ACHN (cell line): ENCODE data around the gene MEGF6.

Source experiments
- DNase-seq: peaks from one replicate; pipeline ENCODE4 v3.0.0-alpha.2; 2015
- in situ Hi-C: cut with HindIII; loops from 2 replicates; pipeline ENCODE4 v1.10.0; 2017; ENCODE audit warnings: low sequenced_read_pairs, low pct_ligation_motif_present, low pct_unique_long_range_greater_than_20kb

MEGF6 gene

GRCh38 chr1:3601743-3602142 lies 9.6 kb downstream of the MEGF6 start:
- in situ Hi-C loops: no loop called here
- DNase-seq: no peak

DNA sequence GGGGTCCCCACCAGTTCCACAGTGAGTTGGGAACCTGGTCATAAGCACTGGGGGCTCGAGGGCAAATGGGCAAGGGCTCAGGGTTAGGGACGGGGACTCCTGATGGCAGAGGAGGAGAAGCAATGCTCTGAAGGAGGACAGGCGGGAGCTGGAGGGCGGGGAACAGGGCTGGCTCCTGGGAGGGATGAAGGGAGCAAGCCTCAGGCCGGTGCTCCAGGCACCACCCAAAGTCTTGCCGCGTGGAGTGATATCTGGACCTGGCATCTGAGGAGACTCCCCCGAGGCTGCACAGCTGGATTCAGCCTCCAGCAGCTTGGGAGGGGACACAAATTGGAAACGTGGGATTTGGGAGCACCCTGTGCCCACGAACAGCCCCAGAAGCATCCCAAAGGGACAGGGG lies 11.0 kb downstream of the MEGF6 start:
- in situ Hi-C loops: no loop called here
- DNase-seq: no peak

DNA sequence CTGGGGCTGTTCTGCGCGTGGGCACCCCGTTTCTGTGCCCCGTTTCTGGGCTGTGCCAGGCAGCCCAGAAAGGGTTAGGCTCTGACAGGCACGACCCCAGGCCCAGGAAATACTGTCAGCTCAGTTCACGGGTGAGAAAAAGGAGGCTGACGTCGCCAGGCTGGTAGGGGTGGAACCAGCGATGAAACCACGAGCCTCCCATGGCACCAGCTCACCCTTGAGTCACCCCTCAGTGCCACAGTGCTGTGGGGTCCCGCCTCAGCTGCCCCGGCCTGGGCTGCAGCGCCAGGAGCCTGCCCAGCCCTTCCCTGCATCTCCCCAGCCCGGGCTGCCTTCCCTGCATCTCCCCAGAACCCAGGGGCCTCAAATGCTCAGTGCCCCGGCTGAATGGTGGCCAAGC lies 11.5 kb downstream of the MEGF6 start:
- in situ Hi-C loops: no loop called here
- no peak for DNase-seq

DNA sequence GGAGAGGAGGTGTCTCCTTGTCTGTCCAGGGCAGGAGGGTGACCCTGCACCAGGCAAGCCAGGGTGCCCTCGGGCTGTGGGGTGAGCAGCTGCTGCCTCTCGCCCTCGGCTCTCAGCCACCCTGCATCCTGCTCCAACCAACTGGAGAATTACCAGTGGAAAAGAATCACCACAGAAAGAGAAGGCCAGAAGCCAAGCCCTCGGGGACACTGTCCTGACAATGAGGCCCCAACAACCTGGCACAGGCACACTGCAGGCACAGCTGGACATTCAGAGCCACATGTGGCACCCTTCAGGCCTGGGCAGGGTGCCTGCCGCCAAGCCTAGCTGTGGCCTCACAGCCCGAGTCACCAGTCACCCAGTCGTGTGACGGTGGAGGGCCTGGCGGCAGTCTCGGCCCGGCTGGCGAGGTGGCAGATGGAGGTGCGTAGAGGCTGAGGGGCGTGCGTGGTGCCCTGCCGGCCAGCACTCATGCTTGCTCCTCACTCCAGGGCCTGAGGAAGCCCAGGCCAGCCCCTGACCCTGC lies 12.0 kb downstream of the MEGF6 start:
- in situ Hi-C loops: no loop called here
- DNase-seq: no peak

GRCh38 chr1:3598522-3599285 lies 12.6 kb downstream of the MEGF6 start:
- no peak for DNase-seq
- in situ Hi-C loops: no loop called here

DNA sequence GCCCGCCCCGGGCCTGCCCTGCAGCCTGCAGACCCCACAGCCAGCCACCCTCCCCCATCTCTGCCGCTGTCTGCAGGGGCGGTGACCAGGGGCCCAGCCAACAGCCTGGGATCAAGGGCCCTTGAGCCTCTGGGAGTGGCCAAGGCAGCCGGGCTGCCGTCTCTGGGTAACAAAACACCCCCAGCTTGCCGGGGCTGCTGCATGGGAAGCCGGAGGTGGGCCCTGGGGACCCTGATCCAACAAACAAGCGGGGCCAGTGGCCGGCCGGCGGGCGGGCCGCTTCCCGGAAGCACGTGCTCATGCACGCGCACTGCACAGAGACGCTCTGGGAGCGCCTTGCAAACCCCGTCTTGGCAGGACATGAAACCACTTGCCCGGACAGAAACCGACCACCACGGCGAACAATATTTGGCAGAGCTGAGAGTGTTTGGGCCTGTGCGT lies 13.2 kb downstream of the MEGF6 start:
- no peak for DNase-seq
- in situ Hi-C loops: no loop called here

GRCh38 chr1:3597599-3597964 lies 13.7 kb downstream of the MEGF6 start:
- in situ Hi-C loops: no loop called here

GRCh38 chr1:3596663-3597598 lies 14.4 kb downstream of the MEGF6 start:
- no peak for DNase-seq
- in situ Hi-C loops: no loop called here

More at GRCh38 chr1:3597599-3597964, 13.7 kb downstream of the MEGF6 start:
- no peak for DNase-seq

GRCh38 chr1:3595949-3596348 lies 15.4 kb downstream of the MEGF6 start:
- no peak for DNase-seq
- in situ Hi-C loops: no loop called here

DNA sequence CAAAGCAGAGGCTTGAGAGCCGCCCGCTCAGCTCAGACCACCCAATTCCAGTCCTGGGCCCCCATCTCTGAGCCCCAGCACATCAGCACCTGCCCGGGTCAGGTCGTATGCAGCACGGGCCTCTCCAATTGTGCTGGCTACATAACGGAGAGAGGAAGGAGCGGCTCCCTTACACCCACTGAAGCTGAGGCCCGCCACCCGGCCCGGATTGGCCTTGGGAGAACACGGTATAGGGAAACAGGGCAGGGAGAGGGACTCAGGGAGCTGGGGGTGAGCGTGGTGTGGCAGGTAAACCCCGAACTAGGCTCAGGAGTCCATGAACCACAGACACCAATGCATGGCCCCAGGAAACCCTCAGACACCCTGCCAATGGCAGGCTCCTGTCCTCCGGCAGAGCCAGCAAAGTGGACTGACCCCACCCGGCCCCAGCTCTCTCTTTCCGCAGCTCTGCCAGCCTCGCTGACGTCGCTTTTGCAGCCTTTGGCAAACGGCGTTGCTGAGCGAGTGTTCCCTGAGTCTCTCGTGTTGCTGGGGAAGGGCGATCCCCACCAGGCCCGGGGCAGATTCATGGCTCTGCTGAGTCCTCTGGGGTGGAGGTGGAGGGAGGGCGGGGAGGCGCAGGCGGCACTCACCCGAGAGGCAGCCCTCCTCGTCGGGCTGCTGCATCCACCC lies 16.5 kb downstream of the MEGF6 start:
- DNase-seq: no peak
- in situ Hi-C loops: no loop called here

DNA sequence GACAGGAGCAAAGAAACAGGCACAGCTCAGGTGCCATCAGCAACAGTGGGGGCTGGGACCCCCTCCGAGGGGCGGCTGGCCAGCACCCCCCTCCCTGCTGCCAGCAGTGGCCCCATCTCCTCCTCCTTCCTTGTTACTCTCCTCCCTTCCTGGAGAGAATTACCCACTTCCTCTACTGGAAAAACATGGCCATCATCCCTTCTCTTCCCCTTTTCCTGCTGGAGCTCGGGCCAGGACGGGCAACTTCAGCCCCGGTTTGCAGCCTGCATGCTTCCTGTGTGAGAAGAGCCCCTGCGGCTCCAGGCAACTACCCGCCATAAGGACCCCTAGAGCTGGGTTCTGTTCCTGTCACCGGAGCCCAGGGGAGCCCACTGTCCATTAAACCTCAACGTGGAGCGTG lies 17.6 kb downstream of the MEGF6 start:
- in situ Hi-C loops: no loop called here
- no peak for DNase-seq

DNA sequence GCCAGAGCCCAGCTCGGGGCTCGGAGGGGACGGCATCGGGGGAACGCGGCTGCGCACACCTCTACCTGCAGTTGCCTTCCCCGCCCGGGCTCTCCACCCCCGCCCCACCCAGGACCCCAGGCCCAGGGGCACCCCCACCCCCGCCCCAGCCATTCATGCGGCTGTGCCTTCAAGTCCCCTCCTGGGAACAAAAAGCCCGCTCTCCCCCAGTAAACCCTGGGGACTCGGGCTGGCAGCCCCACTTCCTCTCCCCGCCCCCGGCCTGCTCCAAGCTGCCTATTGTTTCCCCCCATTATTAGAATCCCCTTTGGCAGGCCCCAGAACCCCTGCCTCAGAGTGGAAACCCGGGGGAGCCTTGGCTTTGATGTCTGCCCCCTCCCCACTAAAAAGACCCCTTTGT lies 18.0 kb downstream of the MEGF6 start:
- in situ Hi-C loops: no loop called here
- no peak for DNase-seq

- in situ Hi-C loops: no loop called here
- no peak for DNase-seq
Measured at GRCh38 chr1:3590951-3591865, 20.1 kb downstream of the MEGF6 start.

DNA sequence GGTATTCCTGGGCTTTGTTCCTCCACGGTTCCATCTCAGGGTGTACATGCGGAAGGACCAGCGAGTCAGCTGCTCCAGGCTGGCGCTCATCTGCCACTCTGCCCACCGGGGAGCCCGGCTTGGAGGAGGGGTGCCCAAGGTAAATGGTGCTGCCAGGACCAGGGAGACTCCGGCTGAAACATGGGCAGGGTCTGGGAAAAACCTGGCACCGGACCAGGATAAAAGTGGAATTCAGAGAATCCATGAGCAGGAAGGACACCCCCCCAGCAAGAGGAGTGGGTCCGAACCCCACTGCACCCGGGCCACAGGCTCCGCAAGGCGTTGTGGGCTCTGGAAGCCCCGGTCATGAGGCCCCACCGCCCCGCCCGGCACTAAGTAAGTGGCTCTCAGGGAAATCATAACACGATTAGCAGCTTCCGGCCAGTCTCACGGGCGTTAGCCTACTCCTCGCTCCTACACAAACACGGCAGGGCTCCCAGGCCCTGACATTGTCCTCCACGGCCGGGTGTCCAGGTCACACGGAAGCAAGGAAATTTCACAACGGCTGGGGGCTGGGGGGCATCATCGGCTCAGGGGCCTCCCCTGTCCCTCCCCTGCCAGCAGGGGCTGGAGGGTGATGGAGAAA lies 21.1 kb downstream of the MEGF6 start:
- in situ Hi-C loops: no loop called here
- DNase-seq: no peak

GRCh38 chr1:3588395-3588794 lies 22.9 kb downstream of the MEGF6 start:
- DNase-seq: no peak
- in situ Hi-C loops: no loop called here

DNA sequence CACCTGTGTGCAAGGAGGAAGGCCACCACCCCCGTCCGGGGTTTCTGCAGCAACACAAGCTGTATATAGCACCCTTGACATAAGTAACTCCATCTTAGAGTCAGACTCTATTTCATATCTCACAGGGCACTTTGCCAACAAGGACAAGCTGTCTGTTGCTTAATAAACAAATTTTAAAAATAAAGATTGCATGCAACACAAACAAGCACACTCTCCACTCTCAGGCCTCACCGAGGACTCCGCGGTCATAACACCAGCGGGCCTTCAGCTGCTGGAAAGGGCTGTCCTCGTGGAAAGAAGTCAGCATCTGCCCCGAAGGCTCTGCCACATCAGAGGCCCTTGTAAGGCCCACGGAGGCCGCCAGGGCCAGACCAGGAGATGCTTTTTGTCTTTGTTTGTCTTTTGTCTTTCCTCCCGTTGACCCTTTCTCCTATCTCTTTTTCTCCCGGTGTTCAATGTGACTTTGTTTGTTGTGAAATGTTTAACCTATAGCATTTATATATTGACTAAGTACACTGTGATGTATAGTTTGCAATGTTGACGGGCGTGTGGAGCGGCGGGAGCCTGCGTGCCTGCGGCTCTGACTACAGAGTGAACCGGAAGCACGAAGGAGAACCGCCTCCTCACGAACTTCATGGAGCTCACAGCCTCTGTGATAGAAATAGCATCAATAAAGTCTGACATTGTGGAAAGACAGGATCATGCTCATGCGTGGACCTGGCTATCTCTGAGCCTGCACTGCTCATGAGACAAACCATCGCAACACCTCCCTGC lies 24.1 kb downstream of the MEGF6 start:
- no peak for DNase-seq
- in situ Hi-C loops: no loop called here

GRCh38 chr1:3585940-3586568 lies 25.3 kb downstream of the MEGF6 start:
- DNase-seq: no peak

More at GRCh38 chr1:3585940-3586568, 25.3 kb downstream of the MEGF6 start:
- in situ Hi-C loops: no loop called here
